ENCODE results near the gene ACP1. TPM values are rescaled to one million over a fixed set of nuclear protein-coding genes. Genes with fewer than 3 reads are reported as not detected.

ACP1 gene
- total RNA-seq, 4 donors from 2014 or later, result 54.0 to 81.5 (median 73.8) TPM

DNA sequence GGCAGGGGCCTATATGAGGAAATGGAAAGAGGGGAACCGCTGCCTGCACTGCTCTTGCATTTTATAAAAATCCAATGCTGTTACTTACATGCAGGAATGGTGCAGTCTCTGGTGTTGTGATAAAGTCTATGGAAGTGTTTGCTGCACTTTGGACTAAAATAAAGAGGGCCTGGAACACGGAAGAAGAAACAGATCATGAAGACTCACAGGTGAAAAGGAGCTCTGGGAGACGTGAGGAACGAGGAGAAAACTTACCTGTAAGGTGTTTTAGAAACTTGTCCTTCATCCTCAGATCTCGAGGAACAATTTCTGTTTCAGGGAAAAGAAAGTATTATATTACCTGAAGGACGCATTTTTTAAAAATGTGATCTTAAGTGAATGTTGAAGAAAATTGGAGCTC lies 21.3 kb downstream of the ACP1 start:
- DNase-seq (ENCODE audit: extremely low spot score), result no peak
- H3K27me3 ChIP-seq, result peaks cover 4 to 42% (median 21%) of the 10 kb centered on the region in 4 donors
- H3K27ac ChIP-seq (replicated peaks in 1 of 4), result no peak overlapping the region
- H3K4me3 ChIP-seq, result no peak overlapping the region
- intact Hi-C loops (cut with DNase I), result loop anchor here (5.0 kb wide), 1 partner anchor 39 kb away; no protein-coding TSS in a partner anchor
- peaks cover 23 to 37% (median 36%) of the 10 kb centered on the region in 4 donors for H3K4me1 ChIP-seq
- no peaks in the 10 kb centered on the region for H3K9me3 ChIP-seq
- peaks cover 0 to 20% (median 15%) of the 10 kb centered on the region in 4 donors for H3K36me3 ChIP-seq
- 93% methylated on average over 6 of the region's 6 CpGs for WGBS
- TF ChIP-seq POLR2AphosphoS5 (IDR thresholded peaks at IDR 0.05), result no peak
- TF ChIP-seq POLR2A (IDR thresholded peaks at IDR 0.05; ENCODE audit: low read depth), result no peak
- no peak for TF ChIP-seq CTCF (IDR thresholded peaks at IDR 0.05)
- no peak for TF ChIP-seq EP300 (IDR thresholded peaks at IDR 0.05)

- DNase-seq (ENCODE audit: extremely low spot score), result no peak
- Histone ChIP-seq H3K27ac (replicated peaks in 1 of 4) (no peak overlapping the region), H3K27me3 (peaks cover 4 to 51% (median 21%) of the 10 kb centered on the region in 4 donors), H3K9me3 (no peaks in the 10 kb centered on the region), H3K4me1 (peaks cover 23 to 37% (median 36%) of the 10 kb centered on the region in 4 donors), H3K4me3 (peak overlapping the region; percentile 48 to 62 (median 52)), H3K36me3 (peaks cover 0 to 11% (median 7%) of the 10 kb centered on the region in 4 donors)
- WGBS, result 42% methylated on average over 19 of the region's 20 CpGs
- no peak for TF ChIP-seq EP300 (IDR thresholded peaks at IDR 0.05)
- no peak for TF ChIP-seq POLR2AphosphoS5 (IDR thresholded peaks at IDR 0.05)
- TF ChIP-seq POLR2A (IDR thresholded peaks at IDR 0.05; ENCODE audit: low read depth), result no peak
- TF ChIP-seq CTCF (IDR thresholded peaks at IDR 0.05), result no peak
- intact Hi-C loops (cut with DNase I), result loop anchor here (5.0 kb wide), 1 partner anchor 40 kb away; no protein-coding TSS in a partner anchor
Observed at GRCh38 chr2:286774-287392, 22.1 kb downstream of the ACP1 start.

- under 1% methylated on average over 29 of the region's 46 CpGs for WGBS
Observed at GRCh38 chr2:287471-287885, 22.7 kb downstream of the ACP1 start.

GRCh38 chr2:287911-288757 lies 23.4 kb downstream of the ACP1 start, which contains the start of gene ALKAL2:
Gene ALKAL2 (minus strand): TSS chr2:288091. CDS start chr2:287835, 256 bp downstream.
- peaks cover 4 to 58% (median 21%) of the 10 kb centered on the region in 4 donors for H3K27me3 ChIP-seq
- H3K4me1 ChIP-seq, result peaks cover 23 to 37% (median 36%) of the 10 kb centered on the region in 4 donors
- H3K4me3 ChIP-seq, result peak within 1 kb of the TSS; percentile 48 to 62 (median 52)
- intact Hi-C loops (cut with DNase I), result loop anchor here (5.0 kb wide), 1 partner anchor 41 kb away; no protein-coding TSS in a partner anchor
- DNase-seq (ENCODE audit: extremely low spot score), result no peak
- H3K36me3 ChIP-seq, result no peaks in the 10 kb centered on the region
- no peaks in the 10 kb centered on the region for H3K9me3 ChIP-seq
- no peak within 1 kb of the TSS for H3K27ac ChIP-seq (replicated peaks in 1 of 4)
- no CpG with 5 or more reads among the region's 128 CpGs for WGBS
- TF ChIP-seq CTCF (IDR thresholded peaks at IDR 0.05), result no peak
- no peak for TF ChIP-seq EP300 (IDR thresholded peaks at IDR 0.05)
- no peak for TF ChIP-seq POLR2A (IDR thresholded peaks at IDR 0.05; ENCODE audit: low read depth)
- TF ChIP-seq POLR2AphosphoS5 (IDR thresholded peaks at IDR 0.05), result no peak

More at GRCh38 chr2:287471-287885, 22.7 kb downstream of the ACP1 start:
- Histone ChIP-seq H3K9me3 (no peaks in the 10 kb centered on the region), H3K27me3 (peaks cover 4 to 57% (median 21%) of the 10 kb centered on the region in 4 donors), H3K4me1 (peaks cover 23 to 37% (median 36%) of the 10 kb centered on the region in 4 donors), H3K4me3 (peak overlapping the region; percentile 48 to 62 (median 52)), H3K27ac (replicated peaks in 1 of 4) (no peak overlapping the region), H3K36me3 (peaks cover 0 to 6% (median 3%) of the 10 kb centered on the region in 4 donors)
- no peak for DNase-seq (ENCODE audit: extremely low spot score)
- TF ChIP-seq EP300 (IDR thresholded peaks at IDR 0.05) (no peak), POLR2AphosphoS5 (IDR thresholded peaks at IDR 0.05) (no peak), POLR2A (IDR thresholded peaks at IDR 0.05; ENCODE audit: low read depth) (no peak), CTCF (IDR thresholded peaks at IDR 0.05) (no peak)
- intact Hi-C loops (cut with DNase I), result loop anchor here (5.0 kb wide), 1 partner anchor 40 kb away; no protein-coding TSS in a partner anchor

All from esophagus muscularis mucosa (tissue), 4 donors.